K562 (cell line): Measurements from ENCODE around the gene ZFYVE28. TPM values are rescaled to one million over a fixed set of nuclear protein-coding genes. Genes with fewer than 3 reads are reported as not detected.
"Not testable (repeated sequence)": the region's sequence is repeated elsewhere in the genome, so short reads cannot be mapped to it uniquely, and the experiment has no call there.

Experiments
- ELF1 ChIP-seq: fragments of 200-800 bp; sonication (Bioruptor generic); IDR thresholded peaks from 2 replicates; pipeline ENCODE4 v1.6.1; 2016; ENCODE audit warnings: missing genetic modification characterization, missing compliant biosample characterization
- FOXP1 ChIP-seq: sonication (generic); formaldehyde crosslinking; IDR thresholded peaks from 2 replicates; pipeline ENCODE4 v1.8.0; 2022; ENCODE audit warnings: mild to moderate bottlenecking, missing genetic modification reagents
- JUN ChIP-seq, 2 experiments: sonication (generic) in 1 of 2; formaldehyde crosslinking in 1 of 2; IDR thresholded peaks; 2 replicates each; pipeline versions ENCODE4 v1.6.1 to v1.8.0; 2012 to 2022; ENCODE audit warnings: borderline replicate concordance in 2 of 2, mild to moderate bottlenecking in 2 of 2, improper control_type of control experiment in 1 of 2, low read depth in 1 of 2, low read length in 1 of 2, missing genetic modification reagents in 1 of 2
- NR2C1 ChIP-seq, 2 experiments: fragments of 450-650 bp; IDR thresholded peaks; 2 replicates each; pipeline ENCODE4 v1.6.1; 2017; ENCODE audit warnings: mild to moderate bottlenecking in 2 of 2, antibody characterized with exemption in 1 of 2, inconsistent platforms in 1 of 2, missing compliant biosample characterization in 1 of 2, missing genetic modification characterization in 1 of 2
- YY1 ChIP-seq, 3 experiments: IDR thresholded peaks; 2 replicates each; pipeline ENCODE4 v1.6.1; 2011; ENCODE audit warnings: low read length in 2 of 3, mild to moderate bottlenecking in 2 of 3, moderate library complexity in 2 of 3, borderline replicate concordance in 1 of 3, control low read depth in 1 of 3, low read depth in 1 of 3; ENCODE audit not compliant: insufficient read depth in 3 of 3, insufficient replicate concordance in 2 of 3, control insufficient read depth in 1 of 3, insufficient read length in 1 of 3; ENCODE audit errors: extremely low read depth in 1 of 3
- ZNF583 ChIP-seq: fragments of 250-450 bp; sonication (Bioruptor Pico); IDR thresholded peaks from 2 replicates; pipeline ENCODE4 v1.4.0; 2020
- polyA plus RNA-seq, 8 experiments: library from polyadenylated mRNA; depleted of rRNA in 4 of 8; stranded (reverse) in 5 of 8; unstranded in 3 of 8; fragments of >200 nt; fragmentation: Nextera tagmentation in 2 of 8; fragmentation: Illumina TruSeq in 1 of 8; extraction: Ambion mirVana in 2 of 8; extraction: Trizol in 1 of 8; gene quantifications; 2 replicates each; pipeline versions ENCODE4 v1.2.1 to v1.2.3, GENCODE V29; 2011 to 2014; ENCODE audit warnings: inconsistent platforms in 1 of 8, missing spikeins in 1 of 8
- total RNA-seq, 7 experiments: library from RNA; depleted of rRNA in 6 of 7; stranded (reverse); fragments of >200 nt in 6 of 7; fragmentation: Illumina TruSeq in 2 of 7; extraction: Trizol in 2 of 7; gene quantifications; 2 replicates each; pipeline versions ENCODE4 v1.2.1 to v1.2.3, GENCODE V29; 2011 to 2021; ENCODE audit warnings: low replicate concordance in 1 of 7
- TF ChIP-seq, protein P1 (sequence below), 2 experiments: fragments of 450-650 bp in 1 of 2; sonication (generic) in 1 of 2; formaldehyde crosslinking in 1 of 2; IDR thresholded peaks; 2 replicates each; pipeline versions ENCODE4 v1.7.1 to v1.9.0; 2016 to 2022; ENCODE audit warnings: inconsistent platforms in 1 of 2, mild to moderate bottlenecking in 1 of 2, missing genetic modification reagents in 1 of 2
- TF ChIP-seq, protein P2 (sequence below): fragments of 200-800 bp; sonication (Bioruptor generic); IDR thresholded peaks from 2 replicates; pipeline ENCODE4 v1.6.1; 2017; ENCODE audit warnings: missing genetic modification characterization, missing compliant biosample characterization
- TF ChIP-seq, protein P3 (sequence below), 2 experiments: fragments of 200-800 bp in 1 of 2; sonication (Bioruptor generic) in 1 of 2; sonication (generic) in 1 of 2; formaldehyde crosslinking in 1 of 2; IDR thresholded peaks in 1 of 2; conservative IDR thresholded peaks in 1 of 2; 2 replicates each; pipeline versions ENCODE4 v1.5.0 to v1.6.1; 2016 to 2020; ENCODE audit warnings: missing compliant biosample characterization in 1 of 2, missing genetic modification characterization in 1 of 2, missing genetic modification reagents in 1 of 2

Gene ZFYVE28
- total and polyA plus RNA-seq, 9 of the 15 experiments (the other 6 are each of a cell fraction or from before 2014, with no cell fraction given): 1.3 to 24.8 (median 8.9) TPM

DNA sequence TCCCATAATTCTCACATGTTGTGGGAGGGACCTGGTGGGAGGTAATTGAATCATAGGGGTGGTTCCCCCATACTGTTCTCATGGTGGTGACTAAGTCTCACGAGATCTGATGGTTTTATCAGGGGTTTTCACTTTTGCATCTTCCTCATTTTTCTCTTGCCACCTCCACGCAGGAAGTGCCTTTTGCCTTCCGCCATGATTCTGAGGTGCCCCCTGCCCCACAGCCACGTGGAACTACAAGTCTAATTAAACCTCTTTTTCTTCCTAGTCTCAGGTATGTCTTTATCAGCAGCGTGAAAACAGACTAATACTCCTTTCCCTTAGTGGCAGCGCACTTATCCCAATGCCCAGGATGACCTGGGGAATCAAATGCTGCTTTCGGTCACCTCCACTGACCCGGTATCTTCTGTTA is 35.2 kb downstream of the ZFYVE28 start (continued):
- TF ChIP-seq, protein P1, sequence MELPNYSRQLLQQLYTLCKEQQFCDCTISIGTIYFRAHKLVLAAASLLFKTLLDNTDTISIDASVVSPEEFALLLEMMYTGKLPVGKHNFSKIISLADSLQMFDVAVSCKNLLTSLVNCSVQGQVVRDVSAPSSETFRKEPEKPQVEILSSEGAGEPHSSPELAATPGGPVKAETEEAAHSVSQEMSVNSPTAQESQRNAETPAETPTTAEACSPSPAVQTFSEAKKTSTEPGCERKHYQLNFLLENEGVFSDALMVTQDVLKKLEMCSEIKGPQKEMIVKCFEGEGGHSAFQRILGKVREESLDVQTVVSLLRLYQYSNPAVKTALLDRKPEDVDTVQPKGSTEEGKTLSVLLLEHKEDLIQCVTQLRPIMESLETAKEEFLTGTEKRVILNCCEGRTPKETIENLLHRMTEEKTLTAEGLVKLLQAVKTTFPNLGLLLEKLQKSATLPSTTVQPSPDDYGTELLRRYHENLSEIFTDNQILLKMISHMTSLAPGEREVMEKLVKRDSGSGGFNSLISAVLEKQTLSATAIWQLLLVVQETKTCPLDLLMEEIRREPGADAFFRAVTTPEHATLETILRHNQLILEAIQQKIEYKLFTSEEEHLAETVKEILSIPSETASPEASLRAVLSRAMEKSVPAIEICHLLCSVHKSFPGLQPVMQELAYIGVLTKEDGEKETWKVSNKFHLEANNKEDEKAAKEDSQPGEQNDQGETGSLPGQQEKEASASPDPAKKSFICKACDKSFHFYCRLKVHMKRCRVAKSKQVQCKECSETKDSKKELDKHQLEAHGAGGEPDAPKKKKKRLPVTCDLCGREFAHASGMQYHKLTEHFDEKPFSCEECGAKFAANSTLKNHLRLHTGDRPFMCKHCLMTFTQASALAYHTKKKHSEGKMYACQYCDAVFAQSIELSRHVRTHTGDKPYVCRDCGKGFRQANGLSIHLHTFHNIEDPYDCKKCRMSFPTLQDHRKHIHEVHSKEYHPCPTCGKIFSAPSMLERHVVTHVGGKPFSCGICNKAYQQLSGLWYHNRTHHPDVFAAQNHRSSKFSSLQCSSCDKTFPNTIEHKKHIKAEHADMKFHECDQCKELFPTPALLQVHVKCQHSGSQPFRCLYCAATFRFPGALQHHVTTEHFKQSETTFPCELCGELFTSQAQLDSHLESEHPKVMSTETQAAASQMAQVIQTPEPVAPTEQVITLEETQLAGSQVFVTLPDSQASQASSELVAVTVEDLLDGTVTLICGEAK (IDR thresholded peaks at IDR 0.05): 0 out of 2 replicates have a peak, but pooled peaks have one; percentile 11
- TF ChIP-seq, protein P1 (CRISPR knock-in tag; IDR thresholded peaks at IDR 0.05): not testable (repeated sequence)
- TF ChIP-seq NR2C1 (IDR thresholded peaks at IDR 0.05): not testable (repeated sequence)
- TF ChIP-seq NR2C1 (tag; IDR thresholded peaks at IDR 0.05) (0 out of 2 replicates have a peak, but pooled peaks have one; percentile 30), JUN (IDR thresholded peaks at IDR 0.05; ENCODE audit: borderline replicate concordance, low read depth, low read length) (0 out of 2 replicates have a peak, but pooled peaks have one; percentile 19), JUN (CRISPR knock-in tag; IDR thresholded peaks at IDR 0.05; ENCODE audit: borderline replicate concordance) (0 out of 2 replicates have a peak, but pooled peaks have one; percentile 29), FOXP1 (peak; percentile 77; the same call in 1 of the 2 replicates), YY1 (IDR thresholded peaks at IDR 0.05; ENCODE audit: borderline replicate concordance in 1 of 3, control insufficient read depth in 1 of 3, extremely low read depth in 1 of 3, insufficient read depth in 3 of 3, insufficient read length in 1 of 3, insufficient replicate concordance in 2 of 3, low read depth in 1 of 3, low read length in 2 of 3) (peak in 1 of 3 experiments; percentile 33), ELF1 (peak; percentile 67; the same call in 1 of the 2 replicates), ZNF583 (peak; percentile 58; the same call in 1 of the 2 replicates)
- TF ChIP-seq, protein P2, sequence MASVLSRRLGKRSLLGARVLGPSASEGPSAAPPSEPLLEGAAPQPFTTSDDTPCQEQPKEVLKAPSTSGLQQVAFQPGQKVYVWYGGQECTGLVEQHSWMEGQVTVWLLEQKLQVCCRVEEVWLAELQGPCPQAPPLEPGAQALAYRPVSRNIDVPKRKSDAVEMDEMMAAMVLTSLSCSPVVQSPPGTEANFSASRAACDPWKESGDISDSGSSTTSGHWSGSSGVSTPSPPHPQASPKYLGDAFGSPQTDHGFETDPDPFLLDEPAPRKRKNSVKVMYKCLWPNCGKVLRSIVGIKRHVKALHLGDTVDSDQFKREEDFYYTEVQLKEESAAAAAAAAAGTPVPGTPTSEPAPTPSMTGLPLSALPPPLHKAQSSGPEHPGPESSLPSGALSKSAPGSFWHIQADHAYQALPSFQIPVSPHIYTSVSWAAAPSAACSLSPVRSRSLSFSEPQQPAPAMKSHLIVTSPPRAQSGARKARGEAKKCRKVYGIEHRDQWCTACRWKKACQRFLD: peak; percentile 83; the same call in 1 of the 2 replicates
- TF ChIP-seq, protein P3, sequence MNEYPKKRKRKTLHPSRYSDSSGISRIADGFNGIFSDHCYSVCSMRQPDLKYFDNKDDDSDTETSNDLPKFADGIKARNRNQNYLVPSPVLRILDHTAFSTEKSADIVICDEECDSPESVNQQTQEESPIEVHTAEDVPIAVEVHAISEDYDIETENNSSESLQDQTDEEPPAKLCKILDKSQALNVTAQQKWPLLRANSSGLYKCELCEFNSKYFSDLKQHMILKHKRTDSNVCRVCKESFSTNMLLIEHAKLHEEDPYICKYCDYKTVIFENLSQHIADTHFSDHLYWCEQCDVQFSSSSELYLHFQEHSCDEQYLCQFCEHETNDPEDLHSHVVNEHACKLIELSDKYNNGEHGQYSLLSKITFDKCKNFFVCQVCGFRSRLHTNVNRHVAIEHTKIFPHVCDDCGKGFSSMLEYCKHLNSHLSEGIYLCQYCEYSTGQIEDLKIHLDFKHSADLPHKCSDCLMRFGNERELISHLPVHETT (CRISPR knock-in tag; conservative IDR thresholded peaks at IDR 0.05 in 1 of 2, IDR thresholded peaks at IDR 0.05 in 1 of 2): 0 out of 4 replicates have a peak, but pooled peaks of 1 of the 2 experiments have one; percentile 22
